Calu3 (cell line): ENCODE measurements around the gene PIK3AP1. TPM values are rescaled to one million over a fixed set of nuclear protein-coding genes. Genes with fewer than 3 reads are reported as not detected.

Experiments used
- BruUV-seq: library from RNA; stranded (reverse); fragments of 400-500 nt; replicated peaks from 2 replicates; lab custom pipeline; 2021; lab: Mats Ljungman, UMichigan
- CTCF ChIA-PET: fragments of 300-600 bp; sonication (Branson Sonifier 250); formaldehyde crosslinking; loops from one replicate; lab custom pipeline; 2022; ENCODE audit warnings: antibody characterized with exemption; lab: Charles Lee
- DNase-seq: peaks from one replicate; pipeline ENCODE4 v3.0.0; 2022
- H3K27ac Mint-ChIP-seq: one replicate; pipeline ENCODE4 v1.8.0; 2022; ENCODE audit warnings: mixed read lengths; ENCODE audit not compliant: unreplicated experiment
- H3K27me3 Mint-ChIP-seq: one replicate; pipeline ENCODE4 v1.8.0; 2022; ENCODE audit warnings: mixed read lengths; ENCODE audit not compliant: unreplicated experiment
- H3K36me3 Mint-ChIP-seq: one replicate; pipeline ENCODE4 v1.8.0; 2022; ENCODE audit warnings: mild to moderate bottlenecking, moderate library complexity, mixed read lengths; ENCODE audit not compliant: insufficient read depth, unreplicated experiment
- H3K4me1 Mint-ChIP-seq: one replicate; pipeline ENCODE4 v1.8.0; 2022; ENCODE audit warnings: mild to moderate bottlenecking, low read depth, mixed read lengths; ENCODE audit not compliant: unreplicated experiment
- H3K4me3 Mint-ChIP-seq: one replicate; pipeline ENCODE4 v1.8.0; 2022; ENCODE audit warnings: mild to moderate bottlenecking, low read depth, moderate library complexity, mixed read lengths; ENCODE audit not compliant: unreplicated experiment
- H3K9me3 Mint-ChIP-seq: one replicate; pipeline ENCODE4 v1.8.0; 2022; ENCODE audit warnings: low read depth, mixed read lengths; ENCODE audit not compliant: unreplicated experiment
- intact Hi-C: fragments of 100-400 bp; cut with micrococcal nuclease; formaldehyde crosslinking; loops from one replicate; pipeline ENCODE4 v1.10.0; 2022; ENCODE audit not compliant: unreplicated experiment
- total RNA-seq: library from RNA; stranded (reverse); gene quantifications from 2 replicates; pipeline ENCODE4 v1.2.3, GENCODE V29; 2022
- TF ChIP-seq, protein P1 (sequence below): fragments of 200-600 bp; IDR thresholded peaks from one replicate; pipeline ENCODE4 v1.8.0; 2022; ENCODE audit warnings: antibody characterized with exemption; ENCODE audit not compliant: unreplicated experiment

PIK3AP1 gene
- total RNA-seq, 1 experiment from 2014 or later, result 117 TPM

DNA sequence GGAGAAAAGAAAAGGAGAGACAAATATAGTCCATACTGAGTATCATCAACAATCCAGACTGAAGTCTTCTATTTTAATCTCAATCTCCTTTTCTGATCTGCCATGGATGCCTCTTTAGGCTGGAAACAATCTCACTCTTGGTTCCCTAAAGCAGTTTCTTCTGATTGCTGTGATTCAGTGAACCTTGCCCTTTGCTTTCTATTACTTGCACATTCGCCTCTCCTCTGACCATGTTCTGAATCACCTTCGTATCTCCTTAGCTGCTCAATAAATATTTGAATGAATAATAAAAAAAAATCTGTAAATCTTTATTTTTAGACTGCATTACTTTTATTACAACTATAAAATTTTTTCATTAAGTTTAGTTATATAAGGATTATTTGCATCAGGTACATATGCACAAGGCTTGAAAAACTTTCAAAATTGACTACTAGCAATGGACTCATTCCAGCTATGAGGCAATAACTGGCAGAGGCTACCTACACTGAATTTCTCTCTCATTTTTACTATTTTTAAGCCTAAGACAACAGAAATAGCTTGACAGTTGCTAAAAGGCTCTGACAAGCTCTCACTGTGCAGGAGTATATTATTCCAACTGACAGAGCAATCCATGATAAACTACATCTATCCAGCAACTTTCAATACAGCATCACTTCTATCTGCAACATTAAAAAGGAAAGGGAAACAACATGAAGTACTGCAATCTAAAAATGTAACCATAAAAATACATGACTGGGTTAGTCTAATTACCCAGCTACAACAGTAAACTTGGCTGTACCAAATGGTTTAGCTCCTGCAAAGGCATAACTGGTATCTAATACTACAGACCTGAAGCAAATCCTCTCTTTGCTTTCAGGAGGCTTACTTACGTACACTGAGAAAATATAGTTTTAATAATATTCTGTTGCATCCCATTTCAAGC lies 159.1 kb downstream of the PIK3AP1 start:
- DNase-seq, result no peak
- intact Hi-C loops, result no loop called here

DNA sequence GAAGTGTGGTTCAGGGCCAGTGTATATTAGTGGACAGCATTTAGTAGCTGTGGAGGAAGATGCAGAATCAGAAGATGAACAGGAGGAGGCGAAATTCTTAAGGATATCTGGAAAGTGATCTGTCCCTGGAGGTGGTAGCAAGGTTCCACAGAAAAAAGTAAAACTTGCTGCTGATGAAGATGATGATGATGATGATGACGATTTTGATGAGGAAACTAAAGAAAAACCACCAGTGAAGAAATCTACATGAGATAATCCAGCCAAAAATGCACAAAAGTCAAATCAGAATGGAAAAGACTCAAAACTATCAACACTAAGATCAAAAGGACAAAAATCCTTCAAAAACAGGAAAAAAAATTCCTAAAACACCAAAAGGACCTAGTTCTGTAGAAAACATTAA lies 159.8 kb downstream of the PIK3AP1 start:
- intact Hi-C loops, result no loop called here
- peaks cover 23% of the 10 kb centered on the region for H3K36me3 Mint-ChIP-seq
- CTCF ChIA-PET, result no interaction called here

More for the DNA sequence above, 159.1 kb downstream of the PIK3AP1 start:
- Mint-ChIP-seq H3K36me3 (peaks cover 24% of the 10 kb centered on the region), H3K9me3 (no peaks in the 10 kb centered on the region), H3K4me3 (no peak overlapping the region), H3K4me1 (peaks cover under 1% of the 10 kb centered on the region), H3K27me3 (no peaks in the 10 kb centered on the region), H3K27ac (no peak overlapping the region)
- CTCF ChIA-PET, result no interaction called here
- TF ChIP-seq, protein P1, sequence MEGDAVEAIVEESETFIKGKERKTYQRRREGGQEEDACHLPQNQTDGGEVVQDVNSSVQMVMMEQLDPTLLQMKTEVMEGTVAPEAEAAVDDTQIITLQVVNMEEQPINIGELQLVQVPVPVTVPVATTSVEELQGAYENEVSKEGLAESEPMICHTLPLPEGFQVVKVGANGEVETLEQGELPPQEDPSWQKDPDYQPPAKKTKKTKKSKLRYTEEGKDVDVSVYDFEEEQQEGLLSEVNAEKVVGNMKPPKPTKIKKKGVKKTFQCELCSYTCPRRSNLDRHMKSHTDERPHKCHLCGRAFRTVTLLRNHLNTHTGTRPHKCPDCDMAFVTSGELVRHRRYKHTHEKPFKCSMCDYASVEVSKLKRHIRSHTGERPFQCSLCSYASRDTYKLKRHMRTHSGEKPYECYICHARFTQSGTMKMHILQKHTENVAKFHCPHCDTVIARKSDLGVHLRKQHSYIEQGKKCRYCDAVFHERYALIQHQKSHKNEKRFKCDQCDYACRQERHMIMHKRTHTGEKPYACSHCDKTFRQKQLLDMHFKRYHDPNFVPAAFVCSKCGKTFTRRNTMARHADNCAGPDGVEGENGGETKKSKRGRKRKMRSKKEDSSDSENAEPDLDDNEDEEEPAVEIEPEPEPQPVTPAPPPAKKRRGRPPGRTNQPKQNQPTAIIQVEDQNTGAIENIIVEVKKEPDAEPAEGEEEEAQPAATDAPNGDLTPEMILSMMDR, result no peak
- BruUV-seq, result no TSS peak

DNA sequence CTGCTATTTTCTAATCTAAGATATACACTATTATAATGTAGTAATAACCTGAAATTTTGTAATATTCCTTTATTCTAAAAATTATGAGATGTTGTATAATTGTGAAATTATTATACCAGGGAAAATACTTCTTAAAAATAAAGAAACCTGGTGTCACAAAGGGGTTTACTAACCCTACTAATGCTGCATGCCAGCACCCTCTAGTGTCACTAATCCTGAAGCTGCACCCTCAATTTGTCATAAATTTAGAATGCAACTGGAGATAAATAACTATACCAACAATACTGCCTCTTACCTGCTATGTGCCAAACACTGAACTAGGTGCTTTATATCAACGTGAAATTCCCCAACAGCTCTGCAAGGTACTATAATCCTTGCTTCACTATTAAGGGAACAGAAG lies 164.3 kb downstream of the PIK3AP1 start:
- intact Hi-C loops, result no loop called here

More for the DNA sequence above, 159.8 kb downstream of the PIK3AP1 start:
- TF ChIP-seq, protein P1, result no peak
- no peaks in the 10 kb centered on the region for H3K9me3 Mint-ChIP-seq
- no peak for DNase-seq
- no TSS peak for BruUV-seq
- no peaks in the 10 kb centered on the region for H3K27me3 Mint-ChIP-seq
- H3K27ac Mint-ChIP-seq, result no peak overlapping the region
- no peak overlapping the region for H3K4me3 Mint-ChIP-seq
- H3K4me1 Mint-ChIP-seq, result no peaks in the 10 kb centered on the region

DNA sequence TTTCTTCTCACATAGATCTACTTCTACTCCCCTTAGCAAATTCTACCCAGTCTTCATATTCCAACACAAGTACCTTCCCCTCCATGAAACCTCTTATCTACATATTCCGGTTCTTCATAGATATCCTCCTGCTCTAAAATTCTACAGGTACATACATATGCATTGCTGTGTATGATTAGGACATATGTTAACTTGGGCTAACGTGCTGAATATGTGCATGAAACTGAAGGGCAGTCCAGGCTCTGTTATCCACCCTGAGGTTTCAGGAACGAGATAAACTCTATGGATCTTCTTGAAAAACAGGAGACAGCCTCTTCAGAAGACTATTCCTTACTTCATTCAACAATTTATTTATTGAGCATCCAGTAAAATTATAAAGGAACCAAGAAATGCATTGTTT lies 165.0 kb downstream of the PIK3AP1 start:
- intact Hi-C loops, result no loop called here
- CTCF ChIA-PET, result no interaction called here
- Mint-ChIP-seq H3K27ac (no peak overlapping the region), H3K4me1 (no peaks in the 10 kb centered on the region), H3K27me3 (no peaks in the 10 kb centered on the region), H3K9me3 (no peaks in the 10 kb centered on the region), H3K36me3 (peaks cover 6% of the 10 kb centered on the region), H3K4me3 (no peak overlapping the region)
- TF ChIP-seq, protein P1, result no peak
- no peak for DNase-seq
- BruUV-seq, result no TSS peak

More for the DNA sequence above, 164.3 kb downstream of the PIK3AP1 start:
- H3K36me3 Mint-ChIP-seq, result peaks cover 9% of the 10 kb centered on the region
- H3K4me3 Mint-ChIP-seq, result no peak overlapping the region
- H3K27me3 Mint-ChIP-seq, result no peaks in the 10 kb centered on the region
- CTCF ChIA-PET, result interaction anchor here (0.7 kb wide), 1 partner anchor 68 kb away, joined by 4 read pairs; no protein-coding TSS in a partner anchor
- no peaks in the 10 kb centered on the region for H3K9me3 Mint-ChIP-seq
- no peak for DNase-seq
- TF ChIP-seq, protein P1, result no peak
- H3K4me1 Mint-ChIP-seq, result no peaks in the 10 kb centered on the region
- no peak overlapping the region for H3K27ac Mint-ChIP-seq
- BruUV-seq, result no TSS peak
